MM.1S (cell line): ENCODE measurements around the gene VDAC2.

Source experiments
- CTCF ChIP-seq: fragments of 300-600 bp; sonication (generic); IDR thresholded peaks from 2 replicates; pipeline ENCODE4 v1.5.1; 2016; ENCODE audit warnings: antibody characterized with exemption, low read length, mixed read lengths
- EZH2phosphoT487 ChIP-seq: fragments of 300-600 bp; sonication (generic); IDR thresholded peaks from 2 replicates; pipeline ENCODE4 v1.6.1; 2018; ENCODE audit warnings: antibody characterized with exemption, low read length

GRCh38 chr10:75247797-75248196, 37.2 kb downstream of the VDAC2 start:
- no peak for TF ChIP-seq EZH2phosphoT487
- no peak for TF ChIP-seq CTCF
